Activated CD4-positive, CD25-positive, alpha-beta regulatory T cell treated with anti-CD3 and anti-CD28 coated beads, Interleukin-2, amount 50 U/mL, for 16 hours (primary cell): ENCODE results near the gene LARGE1.

Experiments
- DNase-seq: peaks from one replicate; pipeline ENCODE4 v3.0.0-alpha.2; 2020; ENCODE audit warnings: low read depth, low spot score

Gene LARGE1

DNA sequence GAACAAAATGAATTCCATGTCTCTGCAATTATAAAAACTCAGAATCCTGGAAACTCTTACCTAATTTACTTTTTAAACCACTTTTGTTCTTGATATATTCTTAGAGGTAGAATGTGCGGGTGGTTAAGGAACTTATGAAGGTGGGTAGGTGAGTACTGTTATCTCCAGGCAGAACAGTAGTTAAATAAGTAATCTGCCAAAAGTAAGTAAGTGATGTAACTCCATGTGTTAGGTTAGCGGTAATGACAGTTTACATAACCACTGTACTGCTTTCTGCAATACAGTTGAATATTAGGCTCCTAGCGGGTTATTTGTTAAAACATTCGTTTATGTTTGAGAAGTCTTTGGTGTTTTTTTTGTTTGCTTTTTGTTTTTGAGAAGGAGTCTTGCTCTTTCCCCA lies 7.1 kb downstream of the LARGE1 start:
- DNase-seq, result no peak

DNA sequence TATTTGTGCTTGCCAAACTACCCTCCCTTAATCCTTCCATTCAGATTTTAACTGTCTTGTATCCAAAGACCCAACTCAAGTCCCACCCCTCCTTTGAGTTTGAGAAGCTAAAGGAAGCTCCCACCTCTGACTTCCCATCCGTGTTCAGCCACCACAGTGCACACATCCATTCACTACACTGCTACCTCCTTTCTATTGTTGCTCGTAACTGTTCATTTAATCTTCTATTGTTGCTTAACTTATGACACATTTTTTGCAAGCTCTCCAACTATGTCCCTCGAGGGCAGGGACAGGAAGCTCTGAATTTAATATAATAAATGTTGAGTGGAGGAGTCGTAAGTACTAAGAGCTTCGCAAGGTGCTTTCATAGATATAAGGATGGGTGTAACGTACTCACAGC lies 10.4 kb downstream of the LARGE1 start:
- no peak for DNase-seq

DNA sequence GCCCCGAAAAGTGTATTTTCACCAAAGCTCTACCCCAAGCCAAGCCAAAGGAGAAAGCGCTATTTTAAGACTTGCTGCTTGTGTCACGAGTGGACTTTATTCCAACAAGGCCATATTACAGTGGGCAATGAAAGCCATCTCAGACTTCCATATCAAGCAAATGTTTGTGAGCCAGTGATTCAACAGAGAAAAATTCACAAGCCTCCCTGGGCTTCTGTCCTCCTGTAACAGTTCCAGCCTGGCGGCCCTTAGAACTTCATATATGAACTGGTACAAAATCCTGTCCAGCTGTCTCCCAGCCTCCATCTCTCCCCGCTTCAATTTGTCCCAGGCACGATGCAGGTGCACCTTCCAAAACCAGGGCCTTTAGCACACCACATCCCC lies 11.2 kb downstream of the LARGE1 start:
- DNase-seq, result no peak

- no peak for DNase-seq
These were observed 11.9 kb downstream of the LARGE1 start for GRCh38 chr22:33908171-33909074.

GRCh38 chr22:33906954-33907353 lies 13.3 kb downstream of the LARGE1 start:
- DNase-seq, result no peak

DNA sequence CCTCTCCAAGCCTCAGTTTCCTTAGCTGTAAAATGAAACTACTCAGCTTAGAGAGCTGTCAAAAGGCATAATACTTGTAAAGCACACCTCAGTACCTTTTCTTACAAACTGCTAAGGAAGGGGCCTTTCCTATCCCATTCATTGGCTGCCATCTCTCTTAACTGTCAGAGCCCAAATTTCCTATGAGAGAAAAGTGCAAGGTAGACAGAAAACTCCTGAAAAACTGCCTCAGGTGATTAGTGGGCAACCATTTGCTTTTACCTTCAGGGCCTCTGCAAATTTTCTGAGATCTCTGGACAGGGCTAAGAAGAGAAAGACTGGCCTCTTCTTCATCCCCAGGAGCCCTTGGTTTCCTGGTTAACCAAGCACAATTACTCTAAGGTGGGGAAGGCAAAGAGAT lies 13.8 kb downstream of the LARGE1 start:
- DNase-seq, result no peak

- DNase-seq, result no peak
These were observed 17.3 kb downstream of the LARGE1 start for GRCh38 chr22:33903012-33903411.

- DNase-seq, result no peak
These were observed 18.2 kb downstream of the LARGE1 start for GRCh38 chr22:33902073-33902472.

GRCh38 chr22:33898121-33898520 lies 22.2 kb downstream of the LARGE1 start:
- no peak for DNase-seq

DNA sequence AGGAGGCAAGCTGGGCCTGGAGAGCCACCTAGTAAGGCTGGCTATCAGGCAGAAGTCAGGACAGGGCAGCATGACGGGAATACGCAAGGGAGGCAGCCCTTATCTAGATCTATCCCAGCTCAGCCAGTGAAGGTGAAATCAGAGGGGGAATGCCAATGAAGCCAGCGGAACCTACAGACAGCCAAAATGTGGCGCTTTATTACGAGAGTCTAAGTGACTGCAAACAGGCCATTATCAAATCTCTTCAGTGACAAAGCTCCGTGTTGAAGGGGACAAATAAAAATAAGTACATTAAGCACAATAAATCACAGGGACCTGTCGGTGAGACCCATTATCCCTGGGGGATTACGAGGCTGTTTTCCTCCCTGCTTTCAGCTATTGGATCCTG lies 22.8 kb downstream of the LARGE1 start:
- no peak for DNase-seq

DNA sequence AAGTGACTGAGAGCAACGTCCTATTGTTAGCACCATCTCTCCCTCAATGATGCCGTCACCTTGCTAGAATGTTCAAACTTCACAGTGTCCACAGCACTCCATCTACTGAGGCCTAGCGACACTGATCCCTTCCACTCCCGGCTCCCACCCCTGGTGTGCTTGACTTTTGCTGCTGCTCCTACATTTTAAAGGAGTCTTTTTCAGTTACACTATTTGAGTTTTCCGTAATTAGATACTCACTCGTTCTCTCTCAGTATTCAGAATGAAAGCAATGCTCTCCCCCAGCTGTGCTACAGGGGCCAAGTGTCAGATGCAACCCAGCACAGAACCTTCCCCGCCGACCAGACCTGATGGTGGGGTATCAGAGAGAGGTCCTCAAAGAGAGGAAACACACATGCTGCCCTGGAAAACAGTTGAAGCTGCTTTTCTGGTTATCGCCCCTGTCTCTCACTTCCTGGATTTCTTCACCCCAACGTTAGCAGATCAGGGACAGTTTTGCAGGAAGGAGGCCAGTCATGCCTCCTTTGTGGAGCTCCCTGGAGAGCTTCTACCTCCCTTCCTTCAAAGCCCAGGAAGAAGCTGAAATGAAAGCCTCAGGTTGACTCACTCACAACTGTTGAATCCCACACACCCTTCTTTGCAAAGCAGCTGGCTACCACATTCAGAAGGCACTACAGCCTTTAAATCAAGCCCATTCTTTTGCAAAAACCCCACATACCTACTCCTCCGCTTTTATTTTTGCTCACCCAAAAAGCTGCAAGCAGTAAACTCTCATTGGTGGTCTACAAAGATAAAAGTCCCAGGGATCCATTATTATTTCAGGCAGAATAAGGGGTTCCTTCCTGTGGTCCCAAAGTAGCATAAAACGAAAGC lies 23.5 kb downstream of the LARGE1 start:
- no peak for DNase-seq

DNA sequence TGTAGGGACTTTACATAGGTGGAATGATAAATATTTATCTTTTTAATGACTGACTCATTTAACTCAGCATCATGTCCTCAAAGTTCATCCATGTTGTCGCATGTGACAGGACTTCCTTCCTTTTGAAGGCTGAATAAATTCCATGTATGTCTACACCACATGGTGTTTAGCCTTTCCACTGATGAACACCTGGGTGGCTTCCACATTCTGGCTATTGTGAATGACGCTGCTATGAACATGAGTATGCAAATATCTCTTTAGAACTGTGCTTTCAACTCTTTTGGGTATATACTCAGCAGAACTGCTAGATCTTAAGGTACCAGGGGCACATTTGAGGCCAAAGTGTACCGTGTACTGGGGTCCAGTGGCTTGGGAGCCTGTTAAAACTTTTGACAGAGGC lies 24.1 kb downstream of the LARGE1 start:
- DNase-seq, result no peak

GRCh38 chr22:33895444-33895843 lies 24.8 kb downstream of the LARGE1 start:
- no peak for DNase-seq

DNA sequence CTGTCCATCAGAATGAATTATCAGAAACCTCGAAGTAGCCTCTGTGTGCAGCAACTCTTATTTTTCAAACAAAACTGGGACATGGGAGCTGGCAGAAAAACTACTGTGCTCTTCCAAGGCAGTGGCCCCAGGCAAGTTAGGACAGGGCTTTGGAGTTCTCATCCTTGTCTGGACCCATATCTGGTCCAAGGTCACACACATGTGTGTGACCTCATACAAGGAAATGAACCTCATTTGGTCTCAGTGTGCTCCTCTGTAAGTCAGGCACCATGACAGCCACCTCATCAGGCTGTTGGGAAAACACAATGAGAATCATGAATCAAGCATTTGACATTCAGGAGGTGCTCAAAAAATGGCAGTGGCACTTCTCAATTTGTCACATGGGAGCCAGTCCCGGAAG lies 25.8 kb downstream of the LARGE1 start:
- DNase-seq, result no peak

DNA sequence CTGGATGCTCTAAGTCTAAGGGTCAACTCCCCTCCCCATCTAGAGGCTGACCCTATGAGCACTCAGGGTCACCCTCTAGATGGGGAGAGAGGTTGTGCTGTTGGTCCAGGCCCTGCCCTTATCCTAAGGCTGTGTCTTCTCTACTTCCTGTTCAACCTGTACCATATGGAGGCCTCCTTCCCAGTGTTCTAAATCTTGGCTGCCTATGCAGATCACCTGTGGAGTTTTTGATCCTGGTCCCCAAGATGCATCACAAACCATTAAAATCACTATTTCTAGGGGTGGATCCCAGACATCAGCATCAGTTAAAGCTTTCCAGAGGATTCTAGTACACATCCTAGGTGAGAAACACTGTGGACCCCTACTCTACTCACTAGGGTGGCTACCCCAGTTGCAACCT lies 26.2 kb downstream of the LARGE1 start:
- no peak for DNase-seq

DNA sequence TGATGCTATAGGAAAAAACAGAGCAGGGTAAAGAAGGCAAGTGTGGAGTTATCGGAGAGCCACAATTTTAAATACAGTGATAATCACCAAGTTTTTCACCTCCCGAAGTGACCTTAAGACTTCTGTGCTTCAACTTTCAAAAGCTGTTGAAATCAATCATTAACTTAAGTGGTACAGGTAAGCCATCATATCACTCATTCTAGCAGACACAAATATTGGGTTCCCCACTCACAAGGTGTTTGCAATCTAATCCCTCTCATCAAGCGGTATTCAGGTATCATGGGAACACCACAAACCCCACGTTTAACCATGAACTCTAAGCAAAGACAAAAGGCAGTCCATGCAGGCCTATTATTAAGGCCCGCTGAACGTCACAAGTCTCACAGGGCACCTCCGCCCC lies 26.8 kb downstream of the LARGE1 start:
- DNase-seq, result no peak

- DNase-seq, result no peak
These were observed 28.3 kb downstream of the LARGE1 start for GRCh38 chr22:33891992-33892391.

DNA sequence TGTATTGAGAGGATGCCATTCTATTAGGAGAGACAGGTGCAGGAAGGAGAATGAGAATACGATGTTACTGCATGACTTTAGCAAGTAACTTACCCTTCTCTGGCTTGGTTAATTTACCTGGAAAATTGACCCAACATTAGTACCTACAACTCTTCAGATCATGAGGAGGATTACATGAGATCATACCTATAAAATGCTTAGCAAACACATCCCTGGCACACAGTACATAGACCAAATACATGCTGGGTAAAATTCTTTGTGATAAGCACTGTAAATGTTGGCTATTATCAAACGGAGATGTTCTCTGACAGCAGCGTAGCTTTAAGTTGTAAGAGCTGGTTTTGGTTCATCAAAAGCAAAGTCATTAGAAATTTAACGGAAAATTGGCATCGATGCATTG lies 28.8 kb downstream of the LARGE1 start:
- no peak for DNase-seq

- DNase-seq, result no peak
These were observed 30.5 kb downstream of the LARGE1 start for GRCh38 chr22:33889748-33890147.

- no peak for DNase-seq
These were observed 31.5 kb downstream of the LARGE1 start for GRCh38 chr22:33888821-33889220.

DNA sequence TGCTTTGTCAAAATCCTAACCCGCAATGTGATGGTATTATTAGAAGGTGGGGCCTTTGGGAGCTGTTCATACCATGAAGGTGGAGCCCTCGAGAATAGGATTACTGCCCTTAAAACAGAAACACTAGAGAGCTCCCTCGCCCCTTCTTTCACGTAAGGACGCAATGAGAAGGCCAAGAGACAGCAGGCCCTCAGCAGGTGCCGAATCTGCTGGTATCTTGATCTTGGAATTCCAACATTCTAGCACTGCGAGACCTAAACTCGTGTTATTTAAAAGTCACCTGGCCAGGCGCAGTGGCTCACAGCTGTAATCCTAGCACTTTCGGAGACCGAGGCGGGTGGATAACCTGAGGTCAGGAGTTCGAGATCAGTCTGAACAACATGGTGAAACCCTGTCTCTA lies 33.1 kb downstream of the LARGE1 start:
- DNase-seq, result no peak

DNA sequence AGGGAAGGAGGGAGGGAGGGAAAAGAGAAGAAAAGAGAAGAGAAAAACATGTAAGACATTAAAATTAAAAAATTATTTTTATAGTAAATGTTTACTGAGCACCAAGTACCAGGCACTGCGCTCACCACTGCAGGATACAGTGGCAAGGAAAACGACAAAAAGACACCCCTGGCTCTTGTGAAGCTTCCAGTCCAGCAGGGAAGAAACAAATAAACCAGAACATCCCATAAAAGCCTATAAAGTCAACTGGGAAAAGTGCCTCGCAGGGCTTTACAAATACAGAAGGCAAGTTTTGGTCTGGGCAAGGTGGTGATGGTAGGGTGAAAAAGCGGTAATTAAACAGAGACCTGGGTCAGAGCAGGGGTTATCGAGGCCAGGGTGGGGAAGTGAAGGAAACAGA lies 33.6 kb downstream of the LARGE1 start:
- no peak for DNase-seq

DNA sequence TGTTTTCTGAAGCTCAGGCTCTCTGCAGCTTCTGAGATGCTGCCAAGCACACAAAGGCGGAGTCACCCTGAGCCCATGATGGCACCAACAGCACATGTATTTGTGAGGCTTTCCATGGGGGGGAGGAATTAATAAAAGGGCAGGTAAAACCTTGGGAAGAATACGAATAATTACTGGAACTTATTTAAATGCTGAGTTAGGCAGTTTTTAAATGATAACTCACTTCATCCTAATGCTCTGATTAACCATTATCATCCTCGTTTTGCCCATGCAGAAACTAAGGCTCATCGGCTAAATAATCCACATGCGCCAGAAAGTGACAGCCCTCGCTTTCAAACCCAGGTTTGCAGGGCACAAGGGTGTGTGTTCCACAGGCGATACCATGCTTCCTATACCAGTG lies 35.4 kb downstream of the LARGE1 start:
- no peak for DNase-seq
